ENCODE data around the gene ADH1B.
"Not testable (repeated sequence)": the region's sequence is repeated elsewhere in the genome, so short reads cannot be mapped to it uniquely, and the experiment has no call there.

The ADH1B gene

GRCh38 chr4:99349338-99349737 lies 28.1 kb upstream of the ADH1B start:
- DNase-seq = no peak
- Histone ChIP-seq H3K27me3 (ENCODE audit: insufficient read depth, low read depth, severe bottlenecking) (no peaks in the 10 kb centered on the region), H3K36me3 (no peaks in the 10 kb centered on the region), H3K27ac (no peak overlapping the region), H3K4me3 (ENCODE audit: low read depth, low read length) (no peak overlapping the region), H3K9me3 (ENCODE audit: severe bottlenecking) (no peaks in the 10 kb centered on the region)
- no peak for TF ChIP-seq CTCF (IDR thresholded peaks at IDR 0.05; ENCODE audit: low read depth, low read length)

DNA sequence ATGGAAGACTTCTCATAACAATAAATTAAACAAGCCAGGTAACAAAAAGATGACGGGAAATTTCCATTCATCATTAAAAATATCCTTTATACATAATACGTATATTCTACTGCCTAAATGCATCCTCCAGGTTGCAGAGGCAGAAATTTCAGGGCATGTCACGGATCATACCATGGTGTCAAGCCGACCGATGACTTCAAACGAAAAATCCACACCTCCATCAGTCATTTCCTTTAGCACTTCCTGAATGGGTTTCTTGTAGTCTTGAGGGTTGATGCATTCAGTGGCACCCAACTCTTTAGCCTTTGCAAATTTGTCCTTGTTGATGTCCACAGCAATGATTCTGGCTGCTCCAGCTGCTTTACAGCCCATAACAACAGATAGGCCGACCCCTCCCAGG lies 21.4 kb upstream of the ADH1B start:
- H3K27ac ChIP-seq; H3K9me3 ChIP-seq (ENCODE audit: severe bottlenecking); DNase-seq; H3K4me3 ChIP-seq (ENCODE audit: low read depth, low read length); H3K36me3 ChIP-seq; H3K27me3 ChIP-seq (ENCODE audit: insufficient read depth, low read depth, severe bottlenecking): not testable (repeated sequence)

- H3K4me3 ChIP-seq (ENCODE audit: low read depth, low read length) = no peak overlapping the region
- no peaks in the 10 kb centered on the region for H3K36me3 ChIP-seq
- TF ChIP-seq CTCF (IDR thresholded peaks at IDR 0.05; ENCODE audit: low read depth, low read length) = no peak
- DNase-seq = no peak
- no peaks in the 10 kb centered on the region for H3K27me3 ChIP-seq (ENCODE audit: insufficient read depth, low read depth, severe bottlenecking)
- no peak overlapping the region for H3K27ac ChIP-seq
- H3K9me3 ChIP-seq (ENCODE audit: severe bottlenecking) = no peaks in the 10 kb centered on the region
These were observed 20.2 kb upstream of the ADH1B start for GRCh38 chr4:99341426-99341825.

- Histone ChIP-seq H3K9me3 (ENCODE audit: severe bottlenecking) (no peaks in the 10 kb centered on the region), H3K27ac (no peak overlapping the region), H3K27me3 (ENCODE audit: insufficient read depth, low read depth, severe bottlenecking) (no peaks in the 10 kb centered on the region), H3K36me3 (no peaks in the 10 kb centered on the region), H3K4me3 (ENCODE audit: low read depth, low read length) (no peak overlapping the region)
- no peak for DNase-seq
- TF ChIP-seq CTCF (IDR thresholded peaks at IDR 0.05; ENCODE audit: low read depth, low read length) = no peak
These were observed 18.0 kb upstream of the ADH1B start for GRCh38 chr4:99339172-99339571.

GRCh38 chr4:99336553-99336952 lies 15.4 kb upstream of the ADH1B start:
- no peaks in the 10 kb centered on the region for H3K9me3 ChIP-seq (ENCODE audit: severe bottlenecking)
- TF ChIP-seq CTCF (IDR thresholded peaks at IDR 0.05; ENCODE audit: low read depth, low read length) = no peak
- H3K27ac ChIP-seq = no peak overlapping the region

DNA sequence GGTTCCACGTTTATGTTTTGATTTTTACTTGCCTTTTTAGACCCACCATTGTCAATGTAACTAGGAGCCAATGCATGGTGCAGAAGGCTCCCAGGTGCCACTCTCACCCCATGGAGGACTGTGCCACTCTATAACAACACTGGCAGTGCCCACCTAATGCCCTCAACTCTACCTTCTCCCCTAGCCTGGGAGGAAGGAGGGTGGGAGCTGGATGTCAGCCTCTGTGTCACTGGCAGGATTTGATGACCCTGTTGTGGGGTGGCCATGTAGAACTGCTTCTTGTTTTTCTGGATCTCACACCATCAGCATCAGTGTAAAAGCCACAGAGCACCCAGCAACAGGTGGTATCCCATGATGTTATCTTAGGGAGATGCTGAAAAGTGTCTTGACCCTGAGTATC lies 13.7 kb upstream of the ADH1B start:
- TF ChIP-seq CTCF (IDR thresholded peaks at IDR 0.05; ENCODE audit: low read depth, low read length) = no peak
- no peaks in the 10 kb centered on the region for H3K27me3 ChIP-seq (ENCODE audit: insufficient read depth, low read depth, severe bottlenecking)
- no peak overlapping the region for H3K27ac ChIP-seq
- DNase-seq = no peak
- H3K36me3 ChIP-seq = no peaks in the 10 kb centered on the region
- H3K9me3 ChIP-seq (ENCODE audit: severe bottlenecking) = no peaks in the 10 kb centered on the region
- H3K4me3 ChIP-seq (ENCODE audit: low read depth, low read length) = no peak overlapping the region

More at GRCh38 chr4:99336553-99336952, 15.4 kb upstream of the ADH1B start:
- Histone ChIP-seq H3K36me3 (no peaks in the 10 kb centered on the region), H3K27me3 (ENCODE audit: insufficient read depth, low read depth, severe bottlenecking) (no peaks in the 10 kb centered on the region), H3K4me3 (ENCODE audit: low read depth, low read length) (no peak overlapping the region)
- DNase-seq = no peak

Measured in WERI-Rb-1 (cell line).